Neural cell (in vitro differentiated cells): ENCODE measurements around the gene LRRC49.

Source experiments
- EZH2 ChIP-seq: fragments of 200-600, 300-800 bp; shearing (Covaris generic), sonication (generic); IDR thresholded peaks from 2 replicates; pipeline ENCODE4 v1.6.1; 2014; ENCODE audit warnings: antibody characterized with exemption, low read length, borderline replicate concordance, mild to moderate bottlenecking; ENCODE audit not compliant: insufficient read depth, poor library complexity, severe bottlenecking
- TF ChIP-seq, protein P1 (sequence below): fragments of 450-650 bp; IDR thresholded peaks from 2 replicates; pipeline ENCODE4 v1.5.1; 2014; ENCODE audit warnings: antibody characterized with exemption, mild to moderate bottlenecking, moderate library complexity; ENCODE audit not compliant: poor library complexity, severe bottlenecking

GRCh38 chr15:71010997-71011396, 118.4 kb downstream of the LRRC49 start:
- TF ChIP-seq, protein P1, sequence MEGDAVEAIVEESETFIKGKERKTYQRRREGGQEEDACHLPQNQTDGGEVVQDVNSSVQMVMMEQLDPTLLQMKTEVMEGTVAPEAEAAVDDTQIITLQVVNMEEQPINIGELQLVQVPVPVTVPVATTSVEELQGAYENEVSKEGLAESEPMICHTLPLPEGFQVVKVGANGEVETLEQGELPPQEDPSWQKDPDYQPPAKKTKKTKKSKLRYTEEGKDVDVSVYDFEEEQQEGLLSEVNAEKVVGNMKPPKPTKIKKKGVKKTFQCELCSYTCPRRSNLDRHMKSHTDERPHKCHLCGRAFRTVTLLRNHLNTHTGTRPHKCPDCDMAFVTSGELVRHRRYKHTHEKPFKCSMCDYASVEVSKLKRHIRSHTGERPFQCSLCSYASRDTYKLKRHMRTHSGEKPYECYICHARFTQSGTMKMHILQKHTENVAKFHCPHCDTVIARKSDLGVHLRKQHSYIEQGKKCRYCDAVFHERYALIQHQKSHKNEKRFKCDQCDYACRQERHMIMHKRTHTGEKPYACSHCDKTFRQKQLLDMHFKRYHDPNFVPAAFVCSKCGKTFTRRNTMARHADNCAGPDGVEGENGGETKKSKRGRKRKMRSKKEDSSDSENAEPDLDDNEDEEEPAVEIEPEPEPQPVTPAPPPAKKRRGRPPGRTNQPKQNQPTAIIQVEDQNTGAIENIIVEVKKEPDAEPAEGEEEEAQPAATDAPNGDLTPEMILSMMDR = no peak
- no peak for TF ChIP-seq EZH2
